ENCODE measurements around the gene OR5V1. TPM values are rescaled to one million over a fixed set of nuclear protein-coding genes. Genes with fewer than 3 reads are reported as not detected.

The OR5V1 gene
- total RNA-seq: not detected in 2 replicates
- total RNA-seq (2013): not detected
- polyA plus RNA-seq: not detected in 2 replicates
- polyA minus RNA-seq: not detected in 2 replicates

DNA sequence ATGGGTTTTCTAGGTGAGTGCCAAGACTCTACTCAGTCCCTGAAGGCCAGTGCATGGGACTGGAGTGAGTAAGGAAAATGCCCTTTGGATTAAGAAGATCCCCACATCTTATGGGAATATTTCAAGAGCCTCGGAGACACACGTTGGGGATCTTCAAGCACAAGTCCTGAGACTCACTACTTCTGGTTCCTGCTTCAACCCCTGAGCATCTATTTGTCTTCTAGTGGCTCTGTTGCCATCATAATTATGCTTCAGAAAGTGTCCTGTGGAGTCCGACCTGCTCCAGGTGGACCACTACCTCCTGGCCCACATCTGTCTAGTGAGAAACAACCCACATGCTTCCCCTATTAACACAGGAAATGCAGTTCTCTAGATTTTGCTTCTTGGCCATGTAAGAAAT is at the start of gene OR5V1:
OR5V1 (minus strand) TSS at position 101 of the 400 bp plus-strand sequence. CDS start 12,670 bp downstream, outside the sequence.
- no peak within 1 kb of the TSS for H3K9ac ChIP-seq (ENCODE audit: low read length)
- H3K9me3 Mint-ChIP-seq (ENCODE audit: insufficient read depth): peaks cover 2% of the 10 kb centered on the region
- no peak within 1 kb of the TSS for H2AFZ ChIP-seq (ENCODE audit: insufficient read depth, low read depth, low read length, poor library complexity, severe bottlenecking)
- H3K4me2 ChIP-seq (replicated peaks; ENCODE audit: low read depth, low read length, poor library complexity, severe bottlenecking): no peak within 1 kb of the TSS
- POLR2A ChIA-PET: no interaction called here
- H3K4me3 Mint-ChIP-seq: no peak within 1 kb of the TSS
- no peaks in the 10 kb centered on the region for H3K4me1 ChIP-seq (ENCODE audit: control insufficient read depth in 2 of 2, insufficient read depth in 2 of 2, low read length in 2 of 2)
- H4K20me1 ChIP-seq (ENCODE audit: control insufficient read depth, insufficient read depth, low read length, poor library complexity, severe bottlenecking): no peaks in the 10 kb centered on the region
- peaks cover 0 to 6% (median 2%) of the 10 kb centered on the region in 4 experiments for H3K27me3 ChIP-seq (replicated peaks in 1 of 4; ENCODE audit: control extremely low read depth in 1 of 4, control insufficient read depth in 3 of 4, insufficient read depth in 4 of 4, low read length in 3 of 4)
- no peaks in the 10 kb centered on the region for H3K4me1 Mint-ChIP-seq
- no peaks in the 10 kb centered on the region for H3K79me2 ChIP-seq (ENCODE audit: control insufficient read depth, insufficient read depth, low read length)
- CTCF ChIA-PET: no interaction called here
- H3K27me3 Mint-ChIP-seq: peaks cover 11% of the 10 kb centered on the region
- TF ChIP-seq, protein P1, sequence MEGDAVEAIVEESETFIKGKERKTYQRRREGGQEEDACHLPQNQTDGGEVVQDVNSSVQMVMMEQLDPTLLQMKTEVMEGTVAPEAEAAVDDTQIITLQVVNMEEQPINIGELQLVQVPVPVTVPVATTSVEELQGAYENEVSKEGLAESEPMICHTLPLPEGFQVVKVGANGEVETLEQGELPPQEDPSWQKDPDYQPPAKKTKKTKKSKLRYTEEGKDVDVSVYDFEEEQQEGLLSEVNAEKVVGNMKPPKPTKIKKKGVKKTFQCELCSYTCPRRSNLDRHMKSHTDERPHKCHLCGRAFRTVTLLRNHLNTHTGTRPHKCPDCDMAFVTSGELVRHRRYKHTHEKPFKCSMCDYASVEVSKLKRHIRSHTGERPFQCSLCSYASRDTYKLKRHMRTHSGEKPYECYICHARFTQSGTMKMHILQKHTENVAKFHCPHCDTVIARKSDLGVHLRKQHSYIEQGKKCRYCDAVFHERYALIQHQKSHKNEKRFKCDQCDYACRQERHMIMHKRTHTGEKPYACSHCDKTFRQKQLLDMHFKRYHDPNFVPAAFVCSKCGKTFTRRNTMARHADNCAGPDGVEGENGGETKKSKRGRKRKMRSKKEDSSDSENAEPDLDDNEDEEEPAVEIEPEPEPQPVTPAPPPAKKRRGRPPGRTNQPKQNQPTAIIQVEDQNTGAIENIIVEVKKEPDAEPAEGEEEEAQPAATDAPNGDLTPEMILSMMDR (IDR thresholded peaks at IDR 0.05): no peak
- TF ChIP-seq EZH2 (IDR thresholded peaks at IDR 0.05; ENCODE audit: borderline replicate concordance, insufficient read depth, low read depth, low read length, poor library complexity, severe bottlenecking): no peak
- ATAC-seq (ENCODE audit: low read depth) (no peak), DNase-seq (no peak)
- 74% methylated on average over 3 of the region's 3 CpGs for WGBS (ENCODE audit: insufficient coverage)
- no peaks in the 10 kb centered on the region for H3K36me3 ChIP-seq (replicated peaks in 1 of 2; ENCODE audit: control extremely low read depth in 1 of 2, control insufficient read depth in 1 of 2, extremely low read depth in 1 of 2, insufficient read depth in 2 of 2, low read length in 1 of 2)
- H3K27ac Mint-ChIP-seq: no peak within 1 kb of the TSS
- no peak within 1 kb of the TSS for H3K27ac ChIP-seq (ENCODE audit: low read length in 2 of 2)
- no peak within 1 kb of the TSS for H3K4me3 ChIP-seq (ENCODE audit: control extremely low read depth in 1 of 5, extremely low read depth in 1 of 5, insufficient read depth in 1 of 5, low read depth in 2 of 5, low read length in 4 of 5)
- intact Hi-C loops (cut with micrococcal nuclease): no loop called here
- H3K9me3 ChIP-seq (ENCODE audit: control extremely low read depth in 1 of 3, control insufficient read depth in 2 of 3, insufficient read depth in 1 of 3, low read length in 2 of 3): no peaks in the 10 kb centered on the region

DNA sequence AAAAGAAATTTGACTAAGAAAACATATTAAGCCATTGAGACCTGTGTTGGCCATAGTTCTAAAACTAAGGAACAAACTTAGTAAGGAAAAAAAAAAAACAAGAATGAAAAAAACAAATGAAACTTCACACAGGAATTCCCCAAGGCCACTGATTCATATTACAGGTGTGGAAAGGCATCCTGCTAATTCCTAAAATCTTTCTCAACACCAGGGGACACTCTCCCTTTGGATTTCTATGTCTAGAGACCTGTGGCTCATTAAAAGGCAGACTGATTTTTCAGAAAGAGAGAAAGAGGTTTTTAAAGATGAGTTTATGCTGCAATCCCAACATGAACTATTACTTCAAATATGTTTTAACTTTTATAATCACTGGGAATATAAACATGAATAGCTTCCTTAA is 45.9 kb upstream of the OR5V1 start, which contains the start of gene OR12D1:
OR12D1 (plus strand) TSS at position 341 of the 400 bp plus-strand sequence.
- H4K20me1 ChIP-seq (ENCODE audit: control insufficient read depth, insufficient read depth, low read length, poor library complexity, severe bottlenecking): no peaks in the 10 kb centered on the region
- H3K79me2 ChIP-seq (ENCODE audit: control insufficient read depth, insufficient read depth, low read length): no peaks in the 10 kb centered on the region
- peaks cover 0 to 6% (median 0%) of the 10 kb centered on the region in 3 donors for H3K9me3 ChIP-seq (ENCODE audit: control extremely low read depth in 1 of 3, control insufficient read depth in 2 of 3, insufficient read depth in 1 of 3, low read length in 2 of 3)
- H3K4me1 ChIP-seq (ENCODE audit: control insufficient read depth in 2 of 2, insufficient read depth in 2 of 2, low read length in 2 of 2): no peaks in the 10 kb centered on the region
- no peak within 1 kb of the TSS for H3K4me2 ChIP-seq (replicated peaks; ENCODE audit: low read depth, low read length, poor library complexity, severe bottlenecking)
- peaks cover 31% of the 10 kb centered on the region for H3K27me3 Mint-ChIP-seq
- no peak within 1 kb of the TSS for H3K27ac ChIP-seq (ENCODE audit: low read length in 2 of 2)
- H2AFZ ChIP-seq (ENCODE audit: insufficient read depth, low read depth, low read length, poor library complexity, severe bottlenecking): no peak within 1 kb of the TSS
- no peaks in the 10 kb centered on the region for H3K4me1 Mint-ChIP-seq
- no peaks in the 10 kb centered on the region for H3K36me3 ChIP-seq (replicated peaks in 1 of 2; ENCODE audit: control extremely low read depth in 1 of 2, control insufficient read depth in 1 of 2, extremely low read depth in 1 of 2, insufficient read depth in 2 of 2, low read length in 1 of 2)
- no peak within 1 kb of the TSS for H3K9ac ChIP-seq (ENCODE audit: low read length)
- CTCF ChIA-PET: no interaction called here
- POLR2A ChIA-PET: no interaction called here
- DNase-seq (no peak), ATAC-seq (ENCODE audit: low read depth) (no peak)
- no peak within 1 kb of the TSS for H3K4me3 Mint-ChIP-seq
- H3K4me3 ChIP-seq (ENCODE audit: control extremely low read depth in 1 of 5, extremely low read depth in 1 of 5, insufficient read depth in 1 of 5, low read depth in 2 of 5, low read length in 4 of 5): no peak within 1 kb of the TSS
- H3K9me3 Mint-ChIP-seq (ENCODE audit: insufficient read depth): peaks cover 7% of the 10 kb centered on the region
- H3K27me3 ChIP-seq (replicated peaks in 1 of 4; ENCODE audit: control extremely low read depth in 1 of 4, control insufficient read depth in 3 of 4, insufficient read depth in 4 of 4, low read length in 3 of 4): peaks cover 0 to 3% (median 0%) of the 10 kb centered on the region in 4 experiments
- intact Hi-C loops (cut with micrococcal nuclease): no loop called here
- H3K27ac Mint-ChIP-seq: no peak within 1 kb of the TSS
- TF ChIP-seq, protein P1 (IDR thresholded peaks at IDR 0.05): no peak
- no peak for TF ChIP-seq EZH2 (IDR thresholded peaks at IDR 0.05; ENCODE audit: borderline replicate concordance, insufficient read depth, low read depth, low read length, poor library complexity, severe bottlenecking)
